Left kidney (tissue), 2 donors: ENCODE results near the gene KCNN3. TPM values are rescaled to one million over a fixed set of nuclear protein-coding genes. Genes with fewer than 3 reads are reported as not detected.

Experiments
- DNase-seq: peaks from one replicate; pipeline ENCODE4 v3.0.0-alpha.2; 2013
- polyA plus RNA-seq: library from polyadenylated mRNA; unstranded; fragments of 120-200 nt; gene quantifications from one replicate; pipeline ENCODE4 v1.2.1, GENCODE V29; 2013; ENCODE audit not compliant: insufficient read length

Gene KCNN3
- polyA plus RNA-seq, 1 donor: 2.3 TPM

GRCh38 chr1:154816369-154816768, 53.7 kb downstream of the KCNN3 start:
- no peak for DNase-seq

- no peak for DNase-seq
These were observed 56.1 kb downstream of the KCNN3 start for GRCh38 chr1:154813846-154814505.

GRCh38 chr1:154813300-154813816, 56.7 kb downstream of the KCNN3 start:
- no peak for DNase-seq

- no peak for DNase-seq
These were observed 57.2 kb downstream of the KCNN3 start for GRCh38 chr1:154812877-154813276.

GRCh38 chr1:154810571-154810970, 59.5 kb downstream of the KCNN3 start:
- no peak for DNase-seq

- no peak for DNase-seq
These were observed 60.4 kb downstream of the KCNN3 start for GRCh38 chr1:154809436-154810413.

GRCh38 chr1:154808909-154809262, 61.2 kb downstream of the KCNN3 start:
- no peak for DNase-seq

GRCh38 chr1:154808261-154808908, 61.7 kb downstream of the KCNN3 start:
- DNase-seq: no peak

- DNase-seq: peak; percentile 38
These were observed 63.0 kb downstream of the KCNN3 start for GRCh38 chr1:154807048-154807591.

- no peak for DNase-seq
These were observed 63.7 kb downstream of the KCNN3 start for GRCh38 chr1:154806333-154806732.

- no peak for DNase-seq
These were observed 66.8 kb downstream of the KCNN3 start for GRCh38 chr1:154802982-154803920.

- no peak for DNase-seq
These were observed 67.6 kb downstream of the KCNN3 start for GRCh38 chr1:154802336-154802969.

- DNase-seq: no peak
These were observed 68.7 kb downstream of the KCNN3 start for GRCh38 chr1:154801234-154802011.

- DNase-seq: no peak
These were observed 70.9 kb downstream of the KCNN3 start for GRCh38 chr1:154799188-154799587.

GRCh38 chr1:154798645-154799044, 71.4 kb downstream of the KCNN3 start:
- no peak for DNase-seq

GRCh38 chr1:154797175-154797574, 72.9 kb downstream of the KCNN3 start:
- DNase-seq: no peak

- DNase-seq: no peak
These were observed 73.7 kb downstream of the KCNN3 start for GRCh38 chr1:154796303-154796892.

GRCh38 chr1:154794608-154795007, 75.5 kb downstream of the KCNN3 start:
- DNase-seq: no peak

GRCh38 chr1:154793685-154794084, 76.4 kb downstream of the KCNN3 start:
- no peak for DNase-seq
